Ishikawa (cell line): ENCODE measurements around the gene STK36.
A peak's percentile ranks its signal among the peaks of the same experiment; 100 is the strongest.

Experiments
- CEBPB ChIP-seq: IDR thresholded peaks from 2 replicates; pipeline ENCODE4 v1.6.1; 2012
- CREB1 ChIP-seq: IDR thresholded peaks from 2 replicates; pipeline ENCODE4 v1.6.1; 2012; ENCODE audit warnings: low read depth
- EGR1 ChIP-seq: IDR thresholded peaks from 2 replicates; pipeline ENCODE4 v1.6.1; 2012
- EP300 ChIP-seq: IDR thresholded peaks from 2 replicates; pipeline ENCODE4 v1.6.1; 2012; ENCODE audit warnings: borderline replicate concordance
- FOXM1 ChIP-seq: IDR thresholded peaks from 2 replicates; pipeline ENCODE4 v1.6.1; 2012; ENCODE audit warnings: low read depth, borderline replicate concordance
- MAX ChIP-seq: IDR thresholded peaks from 2 replicates; pipeline ENCODE4 v1.6.1; 2012
- NFIC ChIP-seq: IDR thresholded peaks from 2 replicates; pipeline ENCODE4 v1.6.1; 2012
- RAD21 ChIP-seq: IDR thresholded peaks from 2 replicates; pipeline ENCODE4 v1.6.1; 2012; ENCODE audit warnings: low read depth
- REST ChIP-seq: IDR thresholded peaks from 2 replicates; pipeline ENCODE4 v1.6.1; 2012; ENCODE audit warnings: low read depth, mild to moderate bottlenecking
- TAF1 ChIP-seq: IDR thresholded peaks from 2 replicates; pipeline ENCODE4 v1.6.1; 2012; ENCODE audit warnings: low read depth, mild to moderate bottlenecking
- TCF12 ChIP-seq: IDR thresholded peaks from 2 replicates; pipeline ENCODE4 v1.6.1; 2012; ENCODE audit warnings: low read depth
- TEAD4 ChIP-seq: IDR thresholded peaks from 2 replicates; pipeline ENCODE4 v1.6.1; 2012
- USF1 ChIP-seq: IDR thresholded peaks from 2 replicates; pipeline ENCODE4 v1.6.1; 2012
- YY1 ChIP-seq: IDR thresholded peaks from 2 replicates; pipeline ENCODE4 v1.6.1; 2012; ENCODE audit warnings: low read depth
- ZBTB7A ChIP-seq: IDR thresholded peaks from 2 replicates; pipeline ENCODE4 v1.6.1; 2012; ENCODE audit warnings: low read depth

STK36 gene

GRCh38 chr2:218671654-218672566, at the start of gene STK36, which contains the start of gene RNF25:
STK36 (plus strand) TSS chr2:218672086; CDS start chr2:218672830, 744 bp downstream.
RNF25 (minus strand) TSS chr2:218672002; CDS start chr2:218671970, 32 bp downstream.
- TF ChIP-seq NFIC (no peak), USF1 (no peak), REST (no peak), CREB1 (no peak), RAD21 (no peak), FOXM1 (no peak), CEBPB (no peak), ZBTB7A (no peak), EGR1 (no peak), EP300 (peak; percentile 11; the same call in 1 of the 2 replicates), TEAD4 (no peak), TCF12 (no peak), MAX (0 out of 2 replicates have a peak, but pooled peaks have one; percentile 17), YY1 (peak; percentile 94), TAF1 (peak; percentile 84)

GRCh38 chr2:218622606-218623365, 49.1 kb upstream of the STK36 start:
- TF ChIP-seq TEAD4 (peak; percentile 50), REST (no peak), EP300 (no peak), CEBPB (no peak), ZBTB7A (no peak), NFIC (peak; percentile 54; the same call in 1 of the 2 replicates)

- TF ChIP-seq MAX (no peak), REST (no peak), TAF1 (no peak), TEAD4 (no peak), USF1 (no peak), EP300 (no peak), EGR1 (no peak), TCF12 (no peak), YY1 (no peak), CREB1 (no peak)
These were observed 48.5 kb upstream of the STK36 start for GRCh38 chr2:218623366-218623705.

GRCh38 chr2:218626369-218626768, 45.5 kb upstream of the STK36 start:
- no peak for TF ChIP-seq TEAD4
- TF ChIP-seq USF1, result no peak
- TF ChIP-seq FOXM1, result no peak
